Measurements from ENCODE around the gene ARL2BP. TPM values are rescaled to one million over a fixed set of nuclear protein-coding genes. Genes with fewer than 3 reads are reported as not detected.
A peak's percentile ranks its signal among the peaks of the same experiment; 100 is the strongest.

Gene ARL2BP
- total and polyA plus RNA-seq, 9 of the 15 experiments (the other 6 are each of a cell fraction or from before 2014, with no cell fraction given) = 16.7 to 41.8 (median 27.2) TPM

DNA sequence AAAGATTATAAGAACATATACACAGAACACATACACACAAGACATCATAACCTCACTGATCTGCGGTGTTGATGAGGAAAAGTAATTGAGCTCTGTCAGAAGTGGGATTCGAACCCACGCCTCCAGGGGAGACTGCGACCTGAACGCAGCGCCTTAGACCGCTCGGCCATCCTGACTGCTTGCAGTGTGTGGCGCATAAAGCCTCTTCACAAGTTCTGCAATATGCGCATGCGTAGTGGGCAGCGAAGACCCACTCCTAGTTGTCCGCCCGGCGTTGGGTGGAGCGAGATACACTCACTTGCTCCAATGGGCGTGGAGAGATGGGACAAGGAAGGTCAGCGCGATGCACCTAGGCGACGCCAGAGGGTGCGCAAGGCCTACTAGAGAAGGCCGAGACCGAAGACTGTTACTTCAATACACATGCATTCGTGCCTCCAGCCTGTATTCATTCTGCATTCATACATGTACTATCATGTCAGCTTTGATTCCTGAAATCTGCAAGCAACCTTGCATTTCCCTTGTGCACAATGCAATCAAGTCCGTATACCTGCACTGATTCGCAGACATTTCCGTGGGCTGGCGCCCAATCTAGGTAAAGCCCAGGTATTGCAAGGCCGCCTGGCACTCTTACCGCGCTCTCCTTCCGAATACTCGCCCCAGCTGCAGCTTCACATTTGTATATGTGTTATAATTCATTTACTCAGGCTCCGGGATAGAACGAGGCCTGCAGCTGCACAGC is 55.5 kb downstream of the ARL2BP start (continued):
- TF ChIP-seq ZBTB7A (IDR thresholded peaks at IDR 0.05; ENCODE audit: borderline replicate concordance, control insufficient read depth, low read depth, low read length) (no peak), NR1H2 (CRISPR knock-in tag; IDR thresholded peaks at IDR 0.05) (no peak), MTA3 (IDR thresholded peaks at IDR 0.05; ENCODE audit: borderline replicate concordance) (peak; percentile 25; the same call in 1 of the 2 replicates), FIP1L1 (IDR thresholded peaks at IDR 0.05; ENCODE audit: low read depth, low read length, poor library complexity, severe bottlenecking) (peak; percentile 50), HDAC8 (tag; IDR thresholded peaks at IDR 0.05) (0 out of 2 replicates have a peak, but pooled peaks have one; percentile 52), HNRNPLL (IDR thresholded peaks at IDR 0.05; ENCODE audit: low read depth, low read length, poor library complexity, severe bottlenecking) (peak; percentile 7), ZFP36 (IDR thresholded peaks at IDR 0.05; ENCODE audit: low read depth, low read length, partially characterized antibody) (peak; percentile 17), POLR2AphosphoS5 (IDR thresholded peaks at IDR 0.05; ENCODE audit: control insufficient read depth, insufficient read depth, low read depth, low read length) (no peak)
- TF ChIP-seq, protein P1, sequence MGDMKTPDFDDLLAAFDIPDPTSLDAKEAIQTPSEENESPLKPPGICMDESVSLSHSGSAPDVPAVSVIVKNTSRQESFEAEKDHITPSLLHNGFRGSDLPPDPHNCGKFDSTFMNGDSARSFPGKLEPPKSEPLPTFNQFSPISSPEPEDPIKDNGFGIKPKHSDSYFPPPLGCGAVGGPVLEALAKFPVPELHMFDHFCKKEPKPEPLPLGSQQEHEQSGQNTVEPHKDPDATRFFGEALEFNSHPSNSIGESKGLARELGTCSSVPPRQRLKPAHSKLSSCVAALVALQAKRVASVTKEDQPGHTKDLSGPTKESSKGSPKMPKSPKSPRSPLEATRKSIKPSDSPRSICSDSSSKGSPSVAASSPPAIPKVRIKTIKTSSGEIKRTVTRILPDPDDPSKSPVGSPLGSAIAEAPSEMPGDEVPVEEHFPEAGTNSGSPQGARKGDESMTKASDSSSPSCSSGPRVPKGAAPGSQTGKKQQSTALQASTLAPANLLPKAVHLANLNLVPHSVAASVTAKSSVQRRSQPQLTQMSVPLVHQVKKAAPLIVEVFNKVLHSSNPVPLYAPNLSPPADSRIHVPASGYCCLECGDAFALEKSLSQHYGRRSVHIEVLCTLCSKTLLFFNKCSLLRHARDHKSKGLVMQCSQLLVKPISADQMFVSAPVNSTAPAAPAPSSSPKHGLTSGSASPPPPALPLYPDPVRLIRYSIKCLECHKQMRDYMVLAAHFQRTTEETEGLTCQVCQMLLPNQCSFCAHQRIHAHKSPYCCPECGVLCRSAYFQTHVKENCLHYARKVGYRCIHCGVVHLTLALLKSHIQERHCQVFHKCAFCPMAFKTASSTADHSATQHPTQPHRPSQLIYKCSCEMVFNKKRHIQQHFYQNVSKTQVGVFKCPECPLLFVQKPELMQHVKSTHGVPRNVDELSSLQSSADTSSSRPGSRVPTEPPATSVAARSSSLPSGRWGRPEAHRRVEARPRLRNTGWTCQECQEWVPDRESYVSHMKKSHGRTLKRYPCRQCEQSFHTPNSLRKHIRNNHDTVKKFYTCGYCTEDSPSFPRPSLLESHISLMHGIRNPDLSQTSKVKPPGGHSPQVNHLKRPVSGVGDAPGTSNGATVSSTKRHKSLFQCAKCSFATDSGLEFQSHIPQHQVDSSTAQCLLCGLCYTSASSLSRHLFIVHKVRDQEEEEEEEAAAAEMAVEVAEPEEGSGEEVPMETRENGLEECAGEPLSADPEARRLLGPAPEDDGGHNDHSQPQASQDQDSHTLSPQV (IDR thresholded peaks at IDR 0.05) = peak; percentile 94
- TF ChIP-seq, protein P2, sequence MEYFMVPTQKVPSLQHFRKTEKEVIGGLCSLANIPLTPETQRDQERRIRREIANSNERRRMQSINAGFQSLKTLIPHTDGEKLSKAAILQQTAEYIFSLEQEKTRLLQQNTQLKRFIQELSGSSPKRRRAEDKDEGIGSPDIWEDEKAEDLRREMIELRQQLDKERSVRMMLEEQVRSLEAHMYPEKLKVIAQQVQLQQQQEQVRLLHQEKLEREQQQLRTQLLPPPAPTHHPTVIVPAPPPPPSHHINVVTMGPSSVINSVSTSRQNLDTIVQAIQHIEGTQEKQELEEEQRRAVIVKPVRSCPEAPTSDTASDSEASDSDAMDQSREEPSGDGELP (CRISPR knock-in tag; IDR thresholded peaks at IDR 0.05; ENCODE audit: borderline replicate concordance) = peak; percentile 71; the same call in 1 of the 2 replicates
- TF ChIP-seq, protein P3, sequence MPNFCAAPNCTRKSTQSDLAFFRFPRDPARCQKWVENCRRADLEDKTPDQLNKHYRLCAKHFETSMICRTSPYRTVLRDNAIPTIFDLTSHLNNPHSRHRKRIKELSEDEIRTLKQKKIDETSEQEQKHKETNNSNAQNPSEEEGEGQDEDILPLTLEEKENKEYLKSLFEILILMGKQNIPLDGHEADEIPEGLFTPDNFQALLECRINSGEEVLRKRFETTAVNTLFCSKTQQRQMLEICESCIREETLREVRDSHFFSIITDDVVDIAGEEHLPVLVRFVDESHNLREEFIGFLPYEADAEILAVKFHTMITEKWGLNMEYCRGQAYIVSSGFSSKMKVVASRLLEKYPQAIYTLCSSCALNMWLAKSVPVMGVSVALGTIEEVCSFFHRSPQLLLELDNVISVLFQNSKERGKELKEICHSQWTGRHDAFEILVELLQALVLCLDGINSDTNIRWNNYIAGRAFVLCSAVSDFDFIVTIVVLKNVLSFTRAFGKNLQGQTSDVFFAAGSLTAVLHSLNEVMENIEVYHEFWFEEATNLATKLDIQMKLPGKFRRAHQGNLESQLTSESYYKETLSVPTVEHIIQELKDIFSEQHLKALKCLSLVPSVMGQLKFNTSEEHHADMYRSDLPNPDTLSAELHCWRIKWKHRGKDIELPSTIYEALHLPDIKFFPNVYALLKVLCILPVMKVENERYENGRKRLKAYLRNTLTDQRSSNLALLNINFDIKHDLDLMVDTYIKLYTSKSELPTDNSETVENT (CRISPR knock-in tag; IDR thresholded peaks at IDR 0.05) = peak; percentile 39; the same call in 1 of the 2 replicates
- TF ChIP-seq, protein P4, sequence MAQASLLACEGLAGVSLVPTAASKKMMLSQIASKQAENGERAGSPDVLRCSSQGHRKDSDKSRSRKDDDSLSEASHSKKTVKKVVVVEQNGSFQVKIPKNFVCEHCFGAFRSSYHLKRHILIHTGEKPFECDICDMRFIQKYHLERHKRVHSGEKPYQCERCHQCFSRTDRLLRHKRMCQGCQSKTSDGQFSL (CRISPR knock-in tag; IDR thresholded peaks at IDR 0.05) = no peak; the same call in 1 of the 2 replicates
- TF ChIP-seq, protein P4 (tag; IDR thresholded peaks at IDR 0.05) = no peak
- TF ChIP-seq, protein P5, sequence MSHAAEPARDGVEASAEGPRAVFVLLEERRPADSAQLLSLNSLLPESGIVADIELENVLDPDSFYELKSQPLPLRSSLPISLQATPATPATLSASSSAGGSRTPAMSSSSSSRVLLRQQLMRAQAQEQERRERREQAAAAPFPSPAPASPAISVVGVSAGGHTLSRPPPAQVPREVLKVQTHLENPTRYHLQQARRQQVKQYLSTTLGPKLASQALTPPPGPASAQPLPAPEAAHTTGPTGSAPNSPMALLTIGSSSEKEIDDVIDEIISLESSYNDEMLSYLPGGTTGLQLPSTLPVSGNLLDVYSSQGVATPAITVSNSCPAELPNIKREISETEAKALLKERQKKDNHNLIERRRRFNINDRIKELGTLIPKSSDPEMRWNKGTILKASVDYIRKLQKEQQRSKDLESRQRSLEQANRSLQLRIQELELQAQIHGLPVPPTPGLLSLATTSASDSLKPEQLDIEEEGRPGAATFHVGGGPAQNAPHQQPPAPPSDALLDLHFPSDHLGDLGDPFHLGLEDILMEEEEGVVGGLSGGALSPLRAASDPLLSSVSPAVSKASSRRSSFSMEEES (CRISPR knock-in tag; IDR thresholded peaks at IDR 0.05) = no peak

All from K562 (cell line).